Measurements from ENCODE around the gene TSC1. TPM values are rescaled to one million over a fixed set of nuclear protein-coding genes. Genes with fewer than 3 reads are reported as not detected.

Gene TSC1
- total RNA-seq, 1 donor from 2014 or later = 31.7 TPM

GRCh38 chr9:132989414-132989996 lies 45.1 kb upstream of the TSC1 start:
- DNase-seq (ENCODE audit: low read depth) = no peak
- Histone ChIP-seq H3K27me3 (ENCODE audit: control insufficient read depth, insufficient read depth, low read length) (peaks cover 33% of the 10 kb centered on the region), H3K4me3 (ENCODE audit: low read depth, low read length) (no peak overlapping the region), H3K36me3 (ENCODE audit: control insufficient read depth, insufficient read depth, low read length) (no peaks in the 10 kb centered on the region)
- TF ChIP-seq CTCF (IDR thresholded peaks at IDR 0.05; ENCODE audit: insufficient read depth, low read length, poor library complexity, severe bottlenecking) = no peak

DNA sequence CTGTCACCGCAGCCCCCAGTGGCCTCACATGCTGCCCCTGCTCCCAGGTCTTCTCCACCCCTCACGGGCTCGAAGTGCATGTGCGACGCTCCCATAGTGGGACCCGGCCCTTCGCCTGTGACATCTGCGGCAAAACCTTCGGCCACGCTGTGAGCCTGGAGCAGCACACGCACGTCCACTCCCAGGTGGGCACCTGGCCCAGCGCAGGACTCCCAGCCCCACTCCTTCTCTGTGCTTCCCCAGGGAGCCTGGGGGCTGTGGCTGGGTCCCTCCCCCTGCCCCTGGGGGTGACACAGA lies 44.5 kb upstream of the TSC1 start:
- peaks cover 33% of the 10 kb centered on the region for H3K27me3 ChIP-seq (ENCODE audit: control insufficient read depth, insufficient read depth, low read length)
- H3K4me3 ChIP-seq (ENCODE audit: low read depth, low read length) = no peak overlapping the region
- no peak for DNase-seq (ENCODE audit: low read depth)
- H3K36me3 ChIP-seq (ENCODE audit: control insufficient read depth, insufficient read depth, low read length) = no peaks in the 10 kb centered on the region
- no peak for TF ChIP-seq CTCF (IDR thresholded peaks at IDR 0.05; ENCODE audit: insufficient read depth, low read length, poor library complexity, severe bottlenecking)

GRCh38 chr9:132988244-132989013 lies 44.0 kb upstream of the TSC1 start:
- Histone ChIP-seq H3K4me3 (ENCODE audit: low read depth, low read length) (no peak overlapping the region), H3K36me3 (ENCODE audit: control insufficient read depth, insufficient read depth, low read length) (no peaks in the 10 kb centered on the region), H3K27me3 (ENCODE audit: control insufficient read depth, insufficient read depth, low read length) (peaks cover 33% of the 10 kb centered on the region)
- no peak for TF ChIP-seq CTCF (IDR thresholded peaks at IDR 0.05; ENCODE audit: insufficient read depth, low read length, poor library complexity, severe bottlenecking)
- DNase-seq (ENCODE audit: low read depth) = no peak

DNA sequence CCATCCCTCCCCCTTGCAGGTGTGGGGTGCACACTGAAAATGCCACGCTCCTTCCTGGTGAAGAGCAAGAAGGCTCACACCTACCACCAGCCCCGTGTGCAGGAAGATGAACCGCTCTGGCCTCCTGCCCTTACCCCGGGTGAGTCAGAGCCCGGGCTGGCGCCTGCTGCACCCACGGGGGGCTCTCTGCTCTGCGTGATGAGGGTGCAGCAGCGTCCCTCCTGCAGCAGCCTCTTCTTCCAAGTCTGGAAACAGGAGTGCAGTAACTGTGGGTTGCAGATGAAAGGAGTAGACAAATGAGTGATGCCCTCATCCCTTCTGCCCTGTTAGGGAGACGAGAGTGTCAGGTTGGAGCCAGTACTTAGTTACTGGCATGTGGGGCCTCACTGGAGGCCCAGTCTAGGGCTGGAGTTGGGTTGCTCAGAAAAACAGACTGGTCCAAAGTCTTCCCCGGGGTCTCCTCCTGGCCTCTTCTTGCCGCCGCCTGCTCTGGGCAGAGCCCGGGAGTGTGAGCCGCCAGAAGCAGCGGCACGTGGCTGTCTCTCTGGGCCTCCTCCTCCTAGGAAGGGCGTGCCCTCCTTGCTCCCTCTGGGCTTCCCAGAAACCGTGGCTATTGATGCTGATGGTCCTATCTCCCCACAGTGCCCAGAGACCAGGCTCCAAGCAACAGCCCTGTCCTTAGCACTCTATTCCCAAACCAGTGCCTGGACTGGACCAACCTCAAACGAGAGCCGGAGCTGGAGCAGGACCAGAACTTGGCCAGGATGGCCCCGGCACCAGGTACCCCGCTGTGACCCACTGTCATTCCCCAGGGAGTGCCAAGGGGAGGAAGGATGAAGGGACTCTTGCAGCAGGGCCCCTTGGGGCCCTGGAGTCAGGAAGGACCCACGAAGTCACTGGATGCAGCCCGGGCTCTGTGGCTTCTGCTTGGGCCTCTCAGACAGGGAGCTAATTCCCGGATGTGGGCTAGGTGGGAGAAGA lies 42.5 kb upstream of the TSC1 start:
- no peak overlapping the region for H3K4me3 ChIP-seq (ENCODE audit: low read depth, low read length)
- no peaks in the 10 kb centered on the region for H3K36me3 ChIP-seq (ENCODE audit: control insufficient read depth, insufficient read depth, low read length)
- peaks cover 34% of the 10 kb centered on the region for H3K27me3 ChIP-seq (ENCODE audit: control insufficient read depth, insufficient read depth, low read length)
- no peak for DNase-seq (ENCODE audit: low read depth)
- TF ChIP-seq CTCF (IDR thresholded peaks at IDR 0.05; ENCODE audit: insufficient read depth, low read length, poor library complexity, severe bottlenecking) = no peak

DNA sequence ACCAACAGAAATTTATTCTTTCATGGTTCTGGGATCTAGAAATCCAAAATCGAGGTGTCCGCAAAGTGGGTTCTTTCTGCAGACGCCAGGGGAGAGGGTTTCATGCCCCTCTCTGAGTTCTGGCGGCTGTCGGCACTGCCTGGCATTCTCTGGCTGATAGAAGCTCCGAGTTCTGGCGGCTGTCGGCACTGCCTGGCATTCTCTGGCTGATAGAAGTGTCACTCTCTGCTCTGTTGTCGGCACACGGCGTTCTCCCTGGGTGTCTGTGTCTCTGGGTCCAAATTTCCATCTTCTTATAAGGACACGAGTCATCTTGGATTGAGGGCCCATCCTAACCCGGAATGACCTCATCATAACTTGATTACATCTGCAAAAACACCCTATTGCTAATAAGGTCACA lies 41.7 kb upstream of the TSC1 start:
- no peak for DNase-seq (ENCODE audit: low read depth)
- no peak for TF ChIP-seq CTCF (IDR thresholded peaks at IDR 0.05; ENCODE audit: insufficient read depth, low read length, poor library complexity, severe bottlenecking)
- Histone ChIP-seq H3K4me3 (ENCODE audit: low read depth, low read length) (no peak overlapping the region), H3K27me3 (ENCODE audit: control insufficient read depth, insufficient read depth, low read length) (peaks cover 28% of the 10 kb centered on the region), H3K36me3 (ENCODE audit: control insufficient read depth, insufficient read depth, low read length) (no peaks in the 10 kb centered on the region)

All from kidney epithelial cell (primary cell).